NCI-H2196 (cell line): ENCODE results near the gene APOL4.
"Not testable (repeated sequence)": the region's sequence is repeated elsewhere in the genome, so short reads cannot be mapped to it uniquely, and the experiment has no call there.

Source experiments
- DNase-seq: peaks from one replicate; lab custom pipeline; 2025; ENCODE audit not compliant: unreplicated experiment; lab: John Stamatoyannopoulos, UW

Gene APOL4

DNA sequence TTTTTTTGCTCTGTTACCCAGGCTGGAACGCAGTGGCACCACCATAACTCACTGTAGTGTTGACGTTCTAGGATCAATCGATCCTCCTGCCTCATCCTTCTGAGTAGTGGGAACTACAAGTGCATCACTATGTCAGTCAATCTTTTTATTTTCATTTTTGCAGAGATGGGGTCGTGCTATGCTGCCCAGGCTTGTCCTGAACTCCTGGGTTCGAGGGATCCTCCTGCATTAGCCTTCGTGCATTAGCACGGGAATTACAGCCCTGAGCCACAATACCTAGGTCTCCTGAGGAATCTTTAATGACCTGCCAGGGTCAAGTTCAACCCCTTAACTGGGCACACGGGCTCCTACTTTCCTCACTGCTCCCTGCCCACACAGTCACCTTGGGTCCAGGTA, 45.5 kb downstream of the APOL4 start:
- no peak for DNase-seq

DNA sequence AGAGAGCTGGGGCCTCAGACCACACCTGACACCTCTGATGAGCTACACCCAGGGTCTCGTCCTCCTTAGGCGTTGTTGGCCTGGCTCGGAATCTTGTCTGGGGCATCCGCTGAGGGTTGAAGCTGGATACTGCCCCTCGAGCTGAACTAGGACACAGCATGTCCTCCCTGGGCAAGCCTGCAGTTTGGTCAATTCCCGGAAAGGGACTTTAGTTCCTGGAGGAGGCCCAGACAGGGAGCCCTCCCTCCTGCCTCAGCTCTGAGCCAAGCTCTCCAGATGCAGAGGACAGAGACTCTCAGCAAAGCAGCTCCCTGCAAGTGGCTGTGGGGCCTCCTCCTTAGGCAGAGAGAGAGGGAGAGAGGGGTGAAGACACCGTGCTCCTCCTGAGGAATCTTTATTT, 45.9 kb downstream of the APOL4 start:
- DNase-seq: no peak

DNA sequence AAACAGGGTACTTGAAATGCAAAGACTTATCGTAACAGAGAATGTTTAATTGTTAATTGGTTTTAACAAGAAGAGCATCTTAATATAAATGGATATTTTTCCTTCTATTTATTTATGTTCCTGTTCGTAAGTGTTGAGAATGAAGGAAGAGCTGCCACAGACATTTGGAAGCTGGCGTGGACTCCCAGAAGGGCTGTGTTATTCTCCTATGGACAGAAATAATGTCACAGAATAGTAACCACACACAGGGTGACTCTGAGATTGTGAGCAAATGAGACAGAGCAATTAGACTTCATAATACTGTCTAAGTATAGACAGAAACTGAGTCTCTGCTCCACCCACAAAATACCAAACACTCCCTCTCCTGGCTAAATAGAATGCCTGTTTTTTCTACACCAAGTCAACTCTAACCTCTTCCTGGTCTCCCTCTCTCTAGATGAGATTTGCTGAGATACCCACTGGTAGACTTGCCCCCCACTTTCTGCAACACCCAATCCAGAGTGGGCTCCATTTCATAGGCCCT, 47.1 kb downstream of the APOL4 start:
- DNase-seq: no peak

DNA sequence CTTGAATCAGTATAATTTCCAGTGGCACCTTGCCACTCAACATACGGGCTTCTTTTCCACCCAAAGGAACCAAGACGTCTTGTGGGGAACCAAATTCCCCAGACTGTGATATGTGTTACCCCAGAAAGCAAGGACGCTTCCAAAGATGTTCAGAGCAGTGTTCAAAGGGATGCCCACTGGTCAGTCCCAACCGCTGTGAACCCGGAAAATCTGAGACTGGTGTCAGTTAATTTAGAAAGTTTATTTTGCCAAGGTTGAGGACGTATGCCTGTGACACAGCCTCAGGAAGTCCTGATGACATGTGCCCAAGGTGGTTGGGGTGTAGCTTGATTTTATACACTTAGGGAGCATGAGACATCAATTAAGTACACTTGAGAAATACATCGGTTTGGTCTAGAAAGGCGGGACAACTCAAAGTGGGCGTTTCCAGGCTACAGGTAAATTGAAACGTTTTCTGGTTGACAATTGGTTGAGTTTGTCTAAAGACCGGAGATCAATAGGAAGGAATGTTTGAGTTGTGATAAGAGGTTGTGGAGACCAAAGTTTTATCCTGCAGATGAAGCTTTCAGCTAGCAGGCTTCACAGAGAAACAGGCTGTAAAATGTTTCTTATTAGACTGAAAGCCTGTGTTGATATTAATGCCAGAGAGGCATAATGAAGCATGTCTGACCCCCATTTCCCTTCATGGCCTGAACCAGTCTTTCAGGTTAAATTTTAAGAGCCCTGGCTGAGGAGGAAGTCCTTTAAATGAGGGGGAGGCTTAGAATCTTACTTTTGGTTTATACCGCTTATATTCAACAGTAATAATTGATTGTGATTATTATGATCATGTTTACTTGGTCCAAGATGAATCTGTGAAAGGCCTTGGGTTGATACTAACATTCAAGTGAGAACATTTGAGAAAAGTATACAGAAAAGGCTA, 47.8 kb downstream of the APOL4 start:
- no peak for DNase-seq

DNA sequence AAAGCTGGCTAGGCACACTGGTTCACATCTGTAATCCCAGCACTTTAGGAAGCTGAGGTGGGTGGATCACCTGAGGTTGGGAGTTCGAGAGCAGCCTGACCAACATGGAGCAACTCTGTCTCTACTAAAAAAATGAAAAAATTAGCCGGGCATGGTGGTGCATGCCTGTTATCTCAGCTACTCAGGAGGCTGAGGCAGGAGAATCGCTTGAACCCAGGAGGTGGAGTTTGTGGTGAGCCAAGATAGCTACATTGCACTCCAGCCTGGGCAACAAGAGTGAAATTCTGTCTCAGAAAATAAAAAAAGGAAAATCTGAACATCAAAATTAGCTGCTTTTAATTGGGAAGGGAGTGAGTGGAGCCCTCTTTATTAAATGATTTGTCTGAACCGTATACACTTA, 48.8 kb downstream of the APOL4 start:
- not testable (repeated sequence) for DNase-seq

DNA sequence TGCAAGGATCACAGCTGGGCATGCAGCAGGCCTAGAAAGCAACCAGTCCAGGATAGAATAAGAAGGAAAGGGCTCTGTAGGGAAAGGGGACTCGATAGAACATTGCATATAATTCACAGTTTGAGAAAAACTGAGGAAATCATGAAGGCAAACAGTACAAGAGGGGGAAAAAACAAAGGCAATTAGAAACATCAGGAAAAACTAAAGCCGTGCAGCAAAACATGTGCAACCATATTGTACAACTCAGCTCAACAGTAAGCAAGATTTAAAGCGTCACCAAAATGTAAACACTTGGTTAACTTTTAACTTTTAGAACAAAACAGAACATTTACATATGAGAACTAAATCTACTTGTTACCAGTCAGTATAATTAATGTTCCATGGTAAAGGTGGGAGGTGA, 49.5 kb downstream of the APOL4 start:
- DNase-seq: no peak

DNA sequence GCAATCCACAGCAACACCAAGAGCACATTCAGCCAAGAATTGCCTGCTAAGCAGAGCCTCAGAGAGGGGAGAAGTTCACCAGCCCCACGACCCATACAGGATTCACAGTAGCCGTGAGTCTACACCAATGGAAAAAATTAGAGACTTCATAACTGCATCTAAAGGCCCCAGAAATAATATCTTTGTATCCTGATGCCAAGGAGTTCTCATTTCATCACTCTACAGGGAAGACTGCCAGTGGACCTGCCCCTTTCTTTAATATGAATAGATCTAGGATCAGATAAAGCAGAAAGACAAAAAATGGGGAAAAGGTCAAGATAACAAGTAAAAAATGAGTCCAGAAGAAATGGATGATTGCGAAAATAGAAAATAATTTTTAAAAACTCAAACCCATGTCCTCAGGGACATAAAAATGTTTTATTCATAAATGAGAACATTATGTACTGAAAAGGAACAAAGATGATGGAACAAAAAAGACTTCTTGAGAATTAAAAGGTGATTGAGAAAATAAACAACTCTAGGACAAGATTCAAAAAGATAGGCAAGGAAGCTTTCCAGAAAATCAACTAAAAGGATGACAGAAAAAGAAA, 50.5 kb downstream of the APOL4 start:
- no peak for DNase-seq

DNA sequence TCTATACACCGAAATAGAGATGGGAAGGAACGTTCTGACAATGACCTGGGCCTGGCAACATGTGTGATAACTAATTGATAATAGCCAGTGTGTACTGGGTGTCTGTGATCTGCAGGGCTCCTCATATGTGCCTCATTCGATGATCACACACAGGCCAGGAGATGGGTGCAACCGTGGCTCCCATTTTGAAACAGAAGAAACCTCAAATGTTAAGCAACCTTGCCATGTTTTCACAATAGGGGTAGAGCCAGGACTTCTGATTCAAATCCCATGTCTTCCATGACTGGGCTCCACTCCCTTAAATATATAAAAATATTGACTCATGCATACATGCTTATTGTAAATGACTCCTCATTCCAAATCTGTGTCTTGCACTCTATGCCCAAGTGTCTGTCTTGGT, 52.2 kb downstream of the APOL4 start:
- no peak for DNase-seq

DNA sequence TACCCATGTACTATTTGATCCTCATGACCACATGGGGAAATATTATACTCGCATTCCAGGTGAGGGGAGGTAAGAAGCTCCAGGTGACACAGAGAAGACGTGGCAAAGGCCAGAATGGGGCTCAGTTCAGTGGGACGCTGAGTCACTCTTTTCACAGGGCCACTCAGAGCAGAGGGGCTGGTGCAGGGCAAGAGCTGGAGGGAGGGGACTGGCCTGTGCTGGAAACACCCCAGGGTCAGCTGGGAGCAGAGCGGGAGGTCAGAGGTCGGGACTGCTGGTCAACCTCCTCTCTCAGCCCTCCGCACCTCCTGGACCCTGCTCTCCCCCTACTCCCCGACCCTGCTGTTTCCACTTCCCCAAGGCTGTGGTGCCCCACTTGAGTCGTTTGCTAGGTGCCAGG, 53.2 kb downstream of the APOL4 start:
- no peak for DNase-seq

DNA sequence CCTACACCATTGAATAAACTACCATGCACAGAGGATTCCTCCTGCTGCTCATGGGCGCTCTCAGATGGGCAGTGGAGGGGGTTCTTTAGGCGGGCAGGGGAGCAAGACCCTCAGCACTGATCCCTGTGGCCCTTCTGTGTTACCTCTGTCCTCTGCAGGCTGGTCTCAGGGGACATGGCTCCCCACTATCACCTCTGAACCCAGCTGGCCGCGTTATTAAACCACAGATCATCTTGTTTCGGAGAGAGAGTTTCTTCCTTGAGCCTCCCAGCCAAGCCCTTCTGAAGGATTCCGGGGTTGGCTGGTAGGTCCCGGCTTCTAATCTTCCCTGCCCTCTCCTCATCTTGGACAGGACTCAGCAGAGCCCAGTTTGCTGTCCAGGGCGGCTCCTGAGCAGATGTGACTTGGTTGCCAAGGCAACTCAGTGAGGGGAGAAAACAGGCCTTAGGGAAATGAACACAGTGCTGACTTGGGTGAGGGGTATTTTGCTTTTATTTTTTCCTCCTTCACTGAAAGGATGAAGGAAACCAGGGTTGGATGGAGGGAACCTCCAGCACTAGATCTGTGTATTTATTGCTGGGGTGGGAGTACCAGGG, 54.3 kb downstream of the APOL4 start:
- no peak for DNase-seq

DNA sequence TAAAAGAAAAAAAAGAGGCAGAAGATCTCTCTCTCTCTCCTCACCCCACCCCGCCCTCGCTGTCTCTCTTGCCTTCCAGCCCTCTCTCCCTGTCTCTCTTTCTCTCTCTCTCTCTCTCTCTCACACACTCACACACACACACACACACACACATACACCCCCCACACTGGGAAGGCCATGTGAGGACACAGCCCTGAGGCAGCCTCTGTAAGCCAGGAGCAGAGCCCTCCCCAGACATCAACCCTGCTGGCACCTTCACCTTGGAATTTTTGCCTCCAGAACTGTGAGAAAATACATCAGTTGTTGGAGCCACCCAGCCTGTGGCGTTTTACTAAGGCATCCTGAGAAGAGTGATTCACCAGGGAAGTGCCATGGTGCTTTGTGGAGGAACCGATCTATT, 55.7 kb downstream of the APOL4 start:
- DNase-seq: no peak

DNA sequence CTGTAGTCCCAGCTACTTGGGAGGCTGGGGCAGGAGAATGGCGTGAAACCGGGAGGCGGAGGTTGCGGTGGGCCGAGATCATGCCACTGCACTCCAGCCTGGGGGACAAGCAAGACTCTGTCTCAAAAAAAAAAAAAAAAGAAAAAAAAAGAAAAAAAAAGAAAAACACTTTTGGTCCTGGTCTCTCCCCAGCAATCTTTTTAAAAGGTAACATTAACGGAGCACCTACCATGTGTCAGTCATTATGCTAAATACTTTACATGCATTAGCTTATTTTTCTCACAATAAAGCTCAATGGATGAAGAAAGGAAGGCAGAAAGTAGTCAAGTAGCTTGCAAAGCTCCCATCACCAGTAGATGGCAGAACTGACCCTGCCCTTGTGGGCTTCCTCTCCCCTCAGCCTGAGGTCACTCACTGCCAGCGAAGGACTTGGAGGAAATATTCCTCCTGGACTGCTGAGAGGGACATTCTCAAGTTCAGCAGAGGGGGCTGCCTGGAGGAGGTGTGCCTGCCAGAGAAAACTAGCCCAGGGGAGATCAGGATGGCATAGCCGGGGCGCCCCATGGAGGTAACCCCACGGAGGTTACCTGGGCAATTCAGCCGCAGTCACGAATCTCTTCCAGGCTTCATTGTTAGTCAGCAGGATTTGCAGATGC, 56.6 kb downstream of the APOL4 start:
- peak; percentile 22 for DNase-seq

DNA sequence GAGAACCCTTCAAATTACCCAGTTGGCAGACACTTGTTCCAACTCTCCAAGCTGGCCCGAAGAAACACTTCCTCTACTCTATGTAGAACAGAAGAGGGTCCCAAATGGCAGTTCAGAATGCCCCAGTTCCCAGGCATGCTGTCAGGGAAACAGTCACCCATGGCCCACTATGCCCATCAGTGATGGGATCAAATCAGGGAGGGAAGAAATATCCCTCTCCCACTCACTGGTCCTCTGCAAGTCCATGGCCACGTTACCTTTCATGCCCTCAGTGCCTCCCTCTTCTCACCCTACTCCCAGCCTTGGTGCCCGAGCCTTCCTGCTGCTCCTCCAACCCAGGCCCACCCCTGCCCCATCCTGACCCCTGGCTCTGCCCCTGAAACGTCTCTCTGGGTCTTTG, 57.7 kb downstream of the APOL4 start:
- no peak for DNase-seq

DNA sequence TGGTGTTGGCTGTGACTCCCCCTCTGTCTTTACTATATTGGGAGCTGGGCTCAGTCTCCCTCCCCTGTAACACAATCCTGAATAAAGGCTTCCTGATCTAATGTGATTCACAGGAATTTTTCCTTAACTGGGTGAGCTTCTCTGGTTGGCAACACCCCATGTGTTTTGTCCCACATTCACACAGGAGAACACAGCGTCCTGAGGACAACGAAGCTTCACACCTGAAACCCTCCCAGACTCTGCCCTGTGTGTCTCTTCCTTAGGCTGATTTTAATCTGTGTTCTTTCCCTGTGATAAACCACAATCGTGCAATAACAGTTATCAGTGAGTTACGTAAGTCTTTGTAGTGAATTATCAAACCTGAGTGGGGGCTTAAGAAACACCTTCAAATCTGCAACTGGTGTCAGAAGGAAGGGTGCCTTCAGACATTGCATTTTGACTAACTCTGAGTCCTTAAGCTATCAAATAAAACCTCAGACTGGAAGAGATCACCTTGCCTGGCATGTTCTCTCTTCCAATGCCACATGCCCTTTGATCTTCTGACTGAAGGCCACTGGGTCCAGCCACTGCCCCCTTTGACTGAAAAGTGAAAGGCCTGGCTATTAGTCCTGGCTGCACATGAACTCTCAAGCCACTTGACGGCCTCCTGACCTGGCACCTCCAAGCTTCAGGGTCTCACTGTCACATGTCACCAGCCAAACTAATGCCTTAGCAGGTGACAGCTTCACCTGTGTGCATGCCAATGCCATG, 58.4 kb downstream of the APOL4 start:
- no peak for DNase-seq

DNA sequence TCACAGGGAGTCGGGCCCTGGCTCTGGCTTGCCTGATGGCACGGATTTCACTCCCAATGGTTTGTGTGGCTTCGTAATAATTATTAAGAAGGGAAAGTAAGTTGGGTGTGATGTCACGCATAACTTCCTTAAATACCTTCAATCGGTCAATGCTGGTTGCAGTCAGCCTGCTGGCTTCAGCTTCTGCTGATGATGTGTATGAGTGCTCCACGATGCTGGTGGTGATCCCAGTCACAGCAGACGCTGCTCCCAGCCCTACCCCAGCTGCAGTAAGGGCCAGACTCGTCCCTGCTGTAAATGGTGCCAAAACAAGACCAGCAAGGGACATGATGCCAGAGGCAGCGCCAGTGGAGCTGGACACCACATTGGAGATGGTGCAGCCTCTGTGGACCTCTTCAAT, 60.1 kb downstream of the APOL4 start:
- no peak for DNase-seq
